ENCODE measurements around the gene AKR1B1. TPM values are rescaled to one million over a fixed set of nuclear protein-coding genes. Genes with fewer than 3 reads are reported as not detected.
A peak's percentile ranks its signal among the peaks of the same experiment; 100 is the strongest.

The AKR1B1 gene
- total and polyA plus RNA-seq, 2 of the 13 experiments (the other 11 are each of a cell fraction or from before 2014, with no cell fraction given) = 89.9 to 133 TPM

DNA sequence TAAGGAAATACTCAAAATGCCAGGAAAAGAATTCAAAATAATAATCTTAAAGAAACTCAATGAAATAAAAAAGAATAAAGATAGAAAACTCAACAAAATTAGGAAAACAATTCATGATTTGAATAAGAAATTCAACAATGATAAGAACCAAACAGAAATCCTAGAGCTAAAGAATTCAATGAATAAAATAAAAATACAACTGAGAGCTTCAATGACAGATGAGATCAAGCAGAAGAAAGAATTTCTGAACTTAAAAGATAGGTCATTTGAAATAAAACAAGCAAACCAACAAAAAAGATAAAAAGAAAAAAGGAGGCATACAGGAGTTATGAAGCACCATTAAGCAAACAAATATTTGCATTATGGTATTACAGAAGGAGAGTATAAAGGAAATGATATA, 5.6 kb upstream of the AKR1B1 start:
- Histone ChIP-seq H3K4me3 (replicated peaks in 1 of 3; ENCODE audit: insufficient read depth in 1 of 3, low read depth in 2 of 3, low read length in 3 of 3) (no peak overlapping the region), H3K36me3 (replicated peaks in 1 of 2; ENCODE audit: control insufficient read depth in 1 of 2, insufficient read depth in 2 of 2, low read length in 2 of 2) (no peaks in the 10 kb centered on the region), H2AFZ (ENCODE audit: low read length) (no peak overlapping the region), H3K27ac (ENCODE audit: extremely low read length, insufficient read depth, low read length) (no peak overlapping the region), H4K20me1 (ENCODE audit: insufficient read depth, low read length) (no peaks in the 10 kb centered on the region), H3K27me3 (ENCODE audit: control insufficient read depth in 1 of 2, insufficient read depth in 2 of 2, low read length in 2 of 2) (no peaks in the 10 kb centered on the region; a peak in 1 of 5 replicates), H3K9ac (ENCODE audit: insufficient read depth, low read depth, low read length) (no peak overlapping the region), H3K79me2 (ENCODE audit: insufficient read depth, low read length) (no peaks in the 10 kb centered on the region), H3K9me3 (ENCODE audit: low read length) (peaks cover 4% of the 10 kb centered on the region; the same call in 1 of the 2 replicates), H3K4me2 (ENCODE audit: low read depth, low read length) (no peak overlapping the region), H3K4me1 (ENCODE audit: insufficient read depth, low read length) (peaks cover 11% of the 10 kb centered on the region)
- ChIA-PET CTCF (ENCODE audit: low intra/inter-chr PET ratio, low total read pairs) (no interaction called here), POLR2A (no interaction called here)
- no TSS peak for BruUV-seq (replicated peaks)
- DNase-seq (ENCODE audit: low spot score) (no peak), FAIRE-seq (no peak), ATAC-seq (no peak)
- intact Hi-C loops (cut with micrococcal nuclease; ENCODE audit: unreplicated experiment) (no loop called here), in situ Hi-C loops (cut with HindIII; ENCODE audit: extremely low pct_ligation_motif_present, low pct_unique_long_range_greater_than_20kb) (no loop called here)
- no peak for TF ChIP-seq TBL1XR1 (IDR thresholded peaks at IDR 0.05; ENCODE audit: borderline replicate concordance, low read length, partially characterized antibody)
- 0 out of 2 replicates have a peak, but pooled peaks have one; percentile 33 for TF ChIP-seq ZNF160 (CRISPR knock-in tag; IDR thresholded peaks at IDR 0.05)

DNA sequence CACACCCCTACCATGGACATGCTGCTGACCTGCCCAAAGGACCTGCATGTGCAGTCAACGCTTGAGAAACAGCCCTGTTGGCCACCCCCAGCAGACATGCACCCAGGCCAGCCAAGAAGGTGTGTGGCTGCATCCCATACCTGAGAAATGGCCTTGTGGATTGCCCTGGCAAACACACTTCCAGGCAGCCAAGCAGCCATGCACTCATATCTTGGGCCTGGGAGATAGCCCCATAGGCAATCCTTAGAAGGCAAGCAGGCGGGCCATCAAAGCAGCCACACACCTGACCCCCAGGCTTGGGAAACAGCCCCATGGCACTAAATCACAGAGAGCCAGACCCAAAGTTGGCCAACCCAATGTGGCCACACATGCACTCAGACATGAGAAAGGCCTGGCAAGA, 4.9 kb upstream of the AKR1B1 start:
- H3K4me1 ChIP-seq (ENCODE audit: insufficient read depth, low read length) = peaks cover 11% of the 10 kb centered on the region
- no peaks in the 10 kb centered on the region for H4K20me1 ChIP-seq (ENCODE audit: insufficient read depth, low read length)
- no peak for ATAC-seq
- CTCF ChIA-PET (ENCODE audit: low intra/inter-chr PET ratio, low total read pairs) = no interaction called here
- BruUV-seq (replicated peaks) = no TSS peak
- no peaks in the 10 kb centered on the region for H3K79me2 ChIP-seq (ENCODE audit: insufficient read depth, low read length)
- no peak overlapping the region for H2AFZ ChIP-seq (ENCODE audit: low read length)
- TF ChIP-seq FOXC1 (CRISPR knock-in tag; IDR thresholded peaks at IDR 0.05; ENCODE audit: borderline replicate concordance) (no peak), HHEX (CRISPR knock-in tag; IDR thresholded peaks at IDR 0.05) (no peak), ARNTL (CRISPR knock-in tag; IDR thresholded peaks at IDR 0.05) (no peak), MLX (CRISPR knock-in tag; IDR thresholded peaks at IDR 0.05) (no peak), ZNF354B (CRISPR knock-in tag; IDR thresholded peaks at IDR 0.05) (no peak)
- POLR2A ChIA-PET = no interaction called here
- no peak for DNase-seq (ENCODE audit: low spot score)
- no peak overlapping the region for H3K9ac ChIP-seq (ENCODE audit: insufficient read depth, low read depth, low read length)
- WGBS (ENCODE audit: low lambda C conversion rate) = no CpG with 5 or more reads among the region's 2 CpGs
- in situ Hi-C loops (cut with HindIII; ENCODE audit: extremely low pct_ligation_motif_present, low pct_unique_long_range_greater_than_20kb) (no loop called here), intact Hi-C loops (cut with micrococcal nuclease; ENCODE audit: unreplicated experiment) (no loop called here)
- H3K36me3 ChIP-seq (replicated peaks in 1 of 2; ENCODE audit: control insufficient read depth in 1 of 2, insufficient read depth in 2 of 2, low read length in 2 of 2) = no peaks in the 10 kb centered on the region
- peaks cover 4% of the 10 kb centered on the region; the same call in 1 of the 2 replicates for H3K9me3 ChIP-seq (ENCODE audit: low read length)
- no peak overlapping the region for H3K4me2 ChIP-seq (ENCODE audit: low read depth, low read length)
- H3K27me3 ChIP-seq (ENCODE audit: control insufficient read depth in 1 of 2, insufficient read depth in 2 of 2, low read length in 2 of 2) = no peaks in the 10 kb centered on the region; a peak in 1 of 5 replicates
- H3K4me3 ChIP-seq (replicated peaks in 1 of 3; ENCODE audit: insufficient read depth in 1 of 3, low read depth in 2 of 3, low read length in 3 of 3) = no peak overlapping the region
- no peak for FAIRE-seq
- H3K27ac ChIP-seq (ENCODE audit: extremely low read length, insufficient read depth, low read length) = no peak overlapping the region

All from HepG2 (cell line).